ENCODE data around the gene USP6NL.

USP6NL gene

DNA sequence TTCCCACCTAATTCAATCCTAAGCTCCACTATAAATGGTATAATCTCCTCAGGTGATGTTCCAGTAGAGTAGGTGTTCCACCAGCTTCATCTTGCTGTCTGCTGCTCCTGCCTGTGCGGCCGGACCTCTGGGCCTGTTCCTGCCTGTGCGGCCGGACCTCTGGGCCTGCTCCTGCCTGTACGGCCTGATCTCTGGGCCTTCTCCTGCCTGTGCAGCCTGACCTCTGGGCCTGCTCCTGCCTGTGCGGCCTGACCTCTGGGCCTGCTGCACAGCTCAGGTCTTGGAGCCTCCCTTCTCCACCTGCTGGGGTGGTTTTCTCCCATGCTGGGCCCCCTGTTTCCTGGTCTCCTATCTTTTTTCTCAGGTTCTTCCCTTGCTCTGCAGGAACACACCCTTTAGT is 117.8 kb downstream of the USP6NL start:
- Histone ChIP-seq H3K9me3 (no peaks in the 10 kb centered on the region), H3K4me1 (no peaks in the 10 kb centered on the region), H3K27me3 (no peaks in the 10 kb centered on the region), H3K4me3 (ENCODE audit: low read depth, low read length) (no peak overlapping the region), H3K36me3 (no peaks in the 10 kb centered on the region)
- no peak for DNase-seq
- TF ChIP-seq, protein P1, sequence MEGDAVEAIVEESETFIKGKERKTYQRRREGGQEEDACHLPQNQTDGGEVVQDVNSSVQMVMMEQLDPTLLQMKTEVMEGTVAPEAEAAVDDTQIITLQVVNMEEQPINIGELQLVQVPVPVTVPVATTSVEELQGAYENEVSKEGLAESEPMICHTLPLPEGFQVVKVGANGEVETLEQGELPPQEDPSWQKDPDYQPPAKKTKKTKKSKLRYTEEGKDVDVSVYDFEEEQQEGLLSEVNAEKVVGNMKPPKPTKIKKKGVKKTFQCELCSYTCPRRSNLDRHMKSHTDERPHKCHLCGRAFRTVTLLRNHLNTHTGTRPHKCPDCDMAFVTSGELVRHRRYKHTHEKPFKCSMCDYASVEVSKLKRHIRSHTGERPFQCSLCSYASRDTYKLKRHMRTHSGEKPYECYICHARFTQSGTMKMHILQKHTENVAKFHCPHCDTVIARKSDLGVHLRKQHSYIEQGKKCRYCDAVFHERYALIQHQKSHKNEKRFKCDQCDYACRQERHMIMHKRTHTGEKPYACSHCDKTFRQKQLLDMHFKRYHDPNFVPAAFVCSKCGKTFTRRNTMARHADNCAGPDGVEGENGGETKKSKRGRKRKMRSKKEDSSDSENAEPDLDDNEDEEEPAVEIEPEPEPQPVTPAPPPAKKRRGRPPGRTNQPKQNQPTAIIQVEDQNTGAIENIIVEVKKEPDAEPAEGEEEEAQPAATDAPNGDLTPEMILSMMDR (IDR thresholded peaks at IDR 0.05; ENCODE audit: low read depth, low read length): no peak

DNA sequence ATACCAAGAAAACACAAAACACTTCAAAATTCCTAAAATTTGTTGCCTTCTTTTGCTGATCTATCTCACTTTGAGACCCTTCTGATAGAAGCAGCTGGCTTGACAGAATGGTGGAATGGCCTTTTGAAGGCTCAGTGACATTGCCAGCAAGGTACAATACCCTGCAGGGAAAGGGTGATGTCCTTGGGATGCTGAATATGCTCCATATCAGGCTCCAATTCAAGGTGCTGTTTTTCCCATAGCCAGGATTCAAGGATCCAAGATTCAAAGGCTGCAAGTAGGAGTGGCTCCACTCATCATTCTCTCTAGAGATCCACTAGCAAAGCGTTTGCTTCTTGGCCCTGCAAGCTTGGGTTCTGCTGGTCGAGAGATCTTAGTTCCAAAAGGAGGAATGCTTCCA is 120.4 kb downstream of the USP6NL start:
- TF ChIP-seq, protein P1 (IDR thresholded peaks at IDR 0.05; ENCODE audit: low read depth, low read length): no peak
- H3K4me1 ChIP-seq: no peaks in the 10 kb centered on the region
- H3K9me3 ChIP-seq: no peaks in the 10 kb centered on the region
- no peak overlapping the region for H3K4me3 ChIP-seq (ENCODE audit: low read depth, low read length)
- H3K27me3 ChIP-seq: no peaks in the 10 kb centered on the region
- no peaks in the 10 kb centered on the region for H3K36me3 ChIP-seq
- no peak for DNase-seq

DNA sequence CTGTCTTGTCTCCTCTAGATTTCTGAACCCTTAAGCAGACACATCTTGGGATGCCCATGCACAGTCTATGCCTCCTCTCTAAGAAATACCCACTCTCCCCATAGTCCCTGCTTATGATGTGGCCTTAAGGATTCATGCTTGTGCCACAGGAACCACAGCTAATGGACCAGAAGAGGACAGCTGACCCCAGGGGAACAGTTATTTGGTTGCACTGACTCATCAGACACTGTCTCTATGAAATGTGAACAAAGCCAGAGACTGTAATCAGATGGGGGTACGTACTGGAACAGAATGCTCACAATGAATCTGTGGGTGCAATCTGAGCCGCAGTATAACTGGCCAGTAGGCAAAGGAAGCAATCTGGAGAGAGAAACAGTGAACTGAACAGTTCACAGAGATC is 121.9 kb downstream of the USP6NL start:
- Histone ChIP-seq H3K36me3 (no peaks in the 10 kb centered on the region), H3K9me3 (no peaks in the 10 kb centered on the region), H3K27me3 (no peaks in the 10 kb centered on the region), H3K4me3 (ENCODE audit: low read depth, low read length) (no peak overlapping the region), H3K4me1 (no peaks in the 10 kb centered on the region)
- TF ChIP-seq, protein P1 (IDR thresholded peaks at IDR 0.05; ENCODE audit: low read depth, low read length): no peak
- no peak for DNase-seq

DNA sequence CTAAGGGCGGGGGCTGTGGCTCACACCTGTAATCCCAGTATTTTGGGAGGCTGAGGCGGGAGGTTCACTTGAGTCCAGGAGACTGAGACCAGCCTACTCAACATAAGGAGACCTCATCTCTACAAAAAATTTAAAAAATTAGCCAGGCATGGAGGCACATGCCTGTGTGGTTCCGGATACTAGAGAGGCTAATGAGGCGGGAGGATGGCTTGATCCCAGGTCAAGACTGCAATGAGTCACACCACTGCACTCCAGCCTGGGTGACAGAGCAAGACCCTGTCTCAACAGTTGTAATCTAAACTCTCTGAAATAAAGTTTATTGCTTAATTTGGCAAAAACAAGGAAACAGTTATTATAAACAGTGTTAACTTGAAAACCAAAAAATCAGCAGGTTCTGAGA is 123.3 kb downstream of the USP6NL start:
- no peaks in the 10 kb centered on the region for H3K36me3 ChIP-seq
- no peak for DNase-seq
- TF ChIP-seq, protein P1 (IDR thresholded peaks at IDR 0.05; ENCODE audit: low read depth, low read length): no peak
- no peaks in the 10 kb centered on the region for H3K9me3 ChIP-seq
- H3K4me3 ChIP-seq (ENCODE audit: low read depth, low read length): no peak overlapping the region
- H3K4me1 ChIP-seq: no peaks in the 10 kb centered on the region
- H3K27me3 ChIP-seq: no peaks in the 10 kb centered on the region

DNA sequence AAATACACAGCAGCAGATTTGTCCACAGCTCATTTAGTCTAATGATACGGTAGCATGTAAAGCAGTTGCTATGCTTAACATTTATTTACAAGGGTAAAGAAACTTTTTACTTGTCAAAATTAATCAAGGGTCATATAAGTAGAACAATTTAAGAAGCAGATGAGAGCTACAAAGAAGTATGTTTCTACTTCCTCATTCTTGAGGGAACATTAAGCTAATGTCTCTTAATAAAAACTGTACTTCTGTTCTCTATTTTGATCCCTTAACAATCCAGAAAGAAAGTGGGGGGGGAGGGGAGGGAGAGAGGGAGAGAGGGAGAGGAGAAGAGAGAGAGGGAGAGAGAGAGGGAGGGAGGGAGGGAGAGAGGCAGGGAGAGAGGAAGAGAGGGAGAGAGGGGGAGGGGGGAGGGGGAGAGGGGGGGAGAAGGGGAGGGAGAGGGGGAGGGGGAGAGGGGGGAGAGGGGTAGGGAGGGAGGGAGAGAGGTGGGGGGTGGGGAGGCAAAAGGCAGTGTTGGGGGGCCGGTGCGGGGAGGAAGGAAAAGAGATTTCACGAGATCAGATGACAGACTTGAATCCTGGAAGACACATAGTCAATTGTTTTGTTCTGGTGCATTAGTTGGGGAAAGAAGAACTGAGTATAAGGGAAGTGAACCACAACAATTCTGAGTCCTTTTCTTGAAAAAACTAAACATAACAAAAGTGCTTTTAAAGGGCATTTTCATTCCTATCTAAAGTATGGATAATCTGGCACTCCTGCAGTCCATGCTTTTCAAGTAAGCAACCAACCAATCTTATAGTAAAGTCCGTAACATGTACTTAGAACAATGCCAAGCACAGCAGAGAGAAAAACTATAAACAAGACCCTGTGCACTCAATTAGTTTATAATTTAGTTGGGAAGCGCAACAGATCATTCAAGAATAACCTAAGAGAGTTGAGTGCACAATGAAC is 128.0 kb downstream of the USP6NL start:
- Histone ChIP-seq H3K9me3 (no peaks in the 10 kb centered on the region), H3K36me3 (no peaks in the 10 kb centered on the region), H3K27me3 (no peaks in the 10 kb centered on the region), H3K4me1 (no peaks in the 10 kb centered on the region), H3K4me3 (ENCODE audit: low read depth, low read length) (no peak overlapping the region)
- TF ChIP-seq, protein P1 (IDR thresholded peaks at IDR 0.05; ENCODE audit: low read depth, low read length): no peak
- no peak for DNase-seq

DNA sequence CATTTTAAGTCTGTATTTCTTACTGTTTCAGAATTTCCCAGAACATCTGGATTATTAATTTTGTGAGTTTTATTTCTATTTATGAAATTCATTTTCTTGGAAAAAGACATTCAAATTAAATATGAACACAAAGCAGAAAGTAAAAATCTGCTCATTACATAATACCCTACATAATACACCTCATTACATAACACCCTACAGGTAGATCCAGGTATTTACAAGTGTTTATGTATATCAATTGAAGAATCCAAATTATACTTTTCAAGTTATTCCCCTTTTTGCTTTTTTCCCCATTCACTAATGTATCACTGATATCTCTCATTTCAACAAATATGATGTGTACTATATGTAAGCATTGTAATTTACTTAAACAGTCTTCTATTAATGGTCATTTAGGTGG is 129.1 kb downstream of the USP6NL start:
- TF ChIP-seq, protein P1 (IDR thresholded peaks at IDR 0.05; ENCODE audit: low read depth, low read length): no peak
- DNase-seq: no peak
- no peak overlapping the region for H3K4me3 ChIP-seq (ENCODE audit: low read depth, low read length)
- H3K36me3 ChIP-seq: no peaks in the 10 kb centered on the region
- H3K27me3 ChIP-seq: no peaks in the 10 kb centered on the region
- H3K4me1 ChIP-seq: no peaks in the 10 kb centered on the region
- no peaks in the 10 kb centered on the region for H3K9me3 ChIP-seq

All from BE2C (cell line).